NCI-H524 treated with DMSO at 0.1 percent for 48 hours (cell line): ENCODE measurements around the gene SAA2.
"Not testable (repeated sequence)": the region's sequence is repeated elsewhere in the genome, so short reads cannot be mapped to it uniquely, and the experiment has no call there.

Experiments
- DNase-seq: peaks from one replicate; lab custom pipeline; 2025; lab: John Stamatoyannopoulos, UW

Gene SAA2

GRCh38 chr11:18247191-18247581 lies 1.3 kb downstream of the SAA2 start:
- DNase-seq, result not testable (repeated sequence)

- DNase-seq, result not testable (repeated sequence)
These were observed 1.9 kb downstream of the SAA2 start for GRCh38 chr11:18246379-18247190.

GRCh38 chr11:18245396-18245795 lies 3.1 kb downstream of the SAA2 start:
- no peak for DNase-seq

DNA sequence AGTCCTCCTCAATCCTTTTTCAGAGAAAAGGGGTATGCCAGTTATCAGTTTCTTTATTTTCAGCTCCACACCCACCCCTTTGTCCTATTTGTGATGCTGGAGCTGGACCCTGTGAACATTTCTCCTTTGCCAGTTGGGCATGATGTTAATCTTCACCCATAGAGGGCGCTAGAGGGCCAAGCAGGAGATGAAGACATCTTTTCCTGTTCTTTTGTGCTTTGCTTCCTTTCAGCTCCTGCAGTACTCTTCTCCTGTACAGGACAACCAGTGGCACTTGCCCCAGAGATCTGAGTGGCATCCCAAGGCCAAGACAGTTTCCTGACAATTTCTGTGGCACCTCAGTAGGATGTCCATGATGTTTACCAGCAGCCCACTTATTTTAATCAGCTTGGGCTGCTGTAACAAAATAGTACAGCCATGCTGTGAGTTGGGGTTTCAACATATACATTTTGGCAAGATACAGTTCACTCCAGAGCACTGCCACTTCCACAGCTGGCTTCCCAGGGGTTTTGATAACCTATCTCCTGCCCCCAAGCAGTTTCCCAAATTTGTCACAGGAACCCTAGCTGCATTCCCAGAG lies 4.6 kb downstream of the SAA2 start:
- peak; percentile 26 for DNase-seq

GRCh38 chr11:18239655-18240054 lies 8.8 kb downstream of the SAA2 start:
- no peak for DNase-seq

DNA sequence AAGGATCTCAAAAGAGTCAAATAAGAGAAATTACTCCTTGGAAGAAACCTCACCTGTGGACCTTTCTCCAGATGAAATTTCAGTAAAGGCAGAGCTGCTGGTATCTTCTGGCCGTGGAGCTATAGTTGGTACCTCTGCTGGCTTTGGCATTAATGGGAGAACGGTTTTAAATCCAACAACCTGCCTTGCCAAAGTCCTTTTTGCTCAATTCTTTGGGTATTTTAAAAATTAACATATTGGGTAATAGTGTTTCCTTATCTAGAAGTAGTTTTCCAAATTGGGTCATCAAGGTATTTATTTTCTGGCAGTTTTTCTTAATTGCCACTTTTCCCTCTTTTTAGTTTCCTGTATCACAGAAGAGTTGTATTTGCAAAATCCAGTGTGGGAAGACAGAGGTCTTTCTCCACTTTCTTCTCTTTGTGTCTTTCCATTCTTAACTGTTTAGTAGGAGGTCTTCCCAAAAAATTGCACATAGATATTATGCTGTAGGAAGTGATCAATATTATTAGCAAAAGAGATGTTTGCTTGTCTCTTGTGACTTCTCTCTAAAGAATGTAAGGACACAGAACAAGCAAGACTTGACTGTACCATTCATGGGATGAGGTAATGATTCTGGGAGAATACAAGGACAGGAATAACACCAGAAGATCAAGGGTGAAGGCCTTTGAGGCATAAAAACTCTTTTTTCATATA lies 11.7 kb downstream of the SAA2 start, which contains the start of gene SAA4:
Gene SAA4, minus strand, starts transcription at position 139 of the 693 bp plus-strand sequence. CDS start 876 bp downstream, outside the sequence.
- no peak for DNase-seq

DNA sequence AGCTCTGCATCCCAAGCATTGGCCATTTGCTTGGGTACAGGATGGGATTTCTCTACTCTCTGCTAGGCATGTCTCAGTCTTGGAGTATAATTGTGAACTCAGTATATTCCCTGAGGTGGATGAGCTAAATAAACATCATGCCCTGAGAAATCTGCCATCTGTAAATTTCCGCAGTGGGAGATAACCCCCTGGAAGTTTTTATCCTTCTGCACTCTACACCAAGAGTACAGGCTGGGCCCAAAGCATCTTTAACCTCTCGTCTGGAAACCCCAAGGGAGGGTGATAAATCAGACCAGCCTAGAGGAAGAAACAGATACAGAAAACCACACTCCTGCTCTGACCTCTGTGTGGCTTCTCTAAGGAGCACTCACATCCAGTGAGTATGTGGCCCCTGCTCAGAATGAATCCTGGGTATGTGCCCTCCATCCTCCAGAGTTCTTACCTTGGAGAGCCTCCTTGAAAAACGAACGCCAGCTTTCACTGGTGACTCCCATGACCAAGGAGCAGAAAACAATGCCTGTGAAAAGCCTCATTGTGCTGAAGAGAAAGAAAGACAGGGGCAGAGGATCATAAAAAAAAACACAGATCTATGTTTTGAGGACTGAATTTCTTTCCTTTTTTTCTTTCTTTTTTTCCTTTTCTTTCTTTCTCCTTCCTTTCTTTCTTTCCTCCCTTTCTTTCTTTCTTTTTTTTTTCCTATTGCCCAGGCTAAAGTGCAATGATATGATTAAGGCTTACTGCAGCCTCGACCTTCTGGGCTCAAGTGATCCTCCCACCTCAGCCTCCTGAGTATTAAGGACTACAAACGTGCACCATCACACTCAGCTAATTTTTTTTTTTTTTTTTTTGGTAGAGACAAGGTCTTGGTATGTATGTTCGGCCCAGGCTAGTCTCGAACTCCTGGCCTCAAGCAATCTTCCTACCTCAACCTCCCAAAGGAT lies 12.8 kb downstream of the SAA2 start:
- DNase-seq, result no peak

DNA sequence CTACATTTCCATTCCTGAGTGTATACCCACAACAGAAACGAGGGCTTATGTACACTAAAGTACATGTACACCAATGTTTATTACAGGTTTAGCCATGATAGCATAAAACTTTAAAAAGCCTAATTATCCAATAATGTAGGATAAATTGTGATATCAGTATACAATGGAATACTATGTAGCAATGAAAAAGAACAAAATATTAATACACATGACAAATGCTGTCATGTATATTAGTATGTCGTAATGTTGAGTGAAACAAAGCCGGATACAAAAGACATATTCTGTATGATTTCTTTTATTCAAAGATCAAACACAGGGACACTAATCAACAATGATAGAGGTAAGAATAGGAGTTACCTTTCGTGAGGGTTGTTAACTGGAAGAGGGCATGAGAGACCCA lies 14.6 kb downstream of the SAA2 start:
- DNase-seq, result no peak

- DNase-seq, result no peak
These were observed 17.6 kb downstream of the SAA2 start for GRCh38 chr11:18230859-18231258.

DNA sequence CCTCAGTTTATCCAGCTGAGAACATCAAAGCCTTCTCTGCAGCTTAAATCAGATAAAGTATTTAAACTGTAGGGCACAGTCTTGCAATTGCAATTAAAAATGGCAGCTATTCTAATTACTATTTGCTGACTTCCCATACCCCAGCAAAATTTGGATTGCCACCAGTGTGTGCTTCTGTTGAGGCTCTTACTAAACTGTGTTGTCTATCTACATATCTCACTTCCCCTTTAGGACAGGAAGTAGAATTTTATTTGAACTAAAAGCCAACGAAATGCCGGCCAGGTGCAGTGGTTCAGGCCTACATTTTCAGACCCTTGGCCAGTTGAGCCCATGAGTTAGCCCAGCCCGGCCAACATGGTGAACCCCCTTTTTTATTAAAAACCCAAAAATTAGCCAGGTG lies 19.0 kb downstream of the SAA2 start:
- DNase-seq, result no peak

DNA sequence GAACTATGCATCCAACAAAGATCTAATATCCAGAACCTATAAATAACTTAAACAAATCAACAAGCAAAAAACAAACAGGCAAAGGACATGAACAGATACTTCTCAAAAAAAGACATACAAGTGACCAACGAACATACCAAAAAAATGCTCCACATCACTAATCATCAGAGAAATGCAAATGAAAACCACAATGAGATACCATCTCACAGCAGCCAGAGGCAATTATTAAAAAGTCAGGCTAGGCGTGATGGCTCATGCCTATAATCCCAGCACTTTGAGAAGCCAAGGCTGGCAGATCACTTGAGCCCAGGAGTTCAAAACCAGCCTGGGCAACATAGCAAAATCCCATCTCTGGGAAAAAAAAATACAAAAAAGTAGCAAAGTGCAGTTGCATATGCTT lies 22.6 kb downstream of the SAA2 start:
- no peak for DNase-seq

GRCh38 chr11:18223591-18224387 lies 24.7 kb downstream of the SAA2 start:
- no peak for DNase-seq

DNA sequence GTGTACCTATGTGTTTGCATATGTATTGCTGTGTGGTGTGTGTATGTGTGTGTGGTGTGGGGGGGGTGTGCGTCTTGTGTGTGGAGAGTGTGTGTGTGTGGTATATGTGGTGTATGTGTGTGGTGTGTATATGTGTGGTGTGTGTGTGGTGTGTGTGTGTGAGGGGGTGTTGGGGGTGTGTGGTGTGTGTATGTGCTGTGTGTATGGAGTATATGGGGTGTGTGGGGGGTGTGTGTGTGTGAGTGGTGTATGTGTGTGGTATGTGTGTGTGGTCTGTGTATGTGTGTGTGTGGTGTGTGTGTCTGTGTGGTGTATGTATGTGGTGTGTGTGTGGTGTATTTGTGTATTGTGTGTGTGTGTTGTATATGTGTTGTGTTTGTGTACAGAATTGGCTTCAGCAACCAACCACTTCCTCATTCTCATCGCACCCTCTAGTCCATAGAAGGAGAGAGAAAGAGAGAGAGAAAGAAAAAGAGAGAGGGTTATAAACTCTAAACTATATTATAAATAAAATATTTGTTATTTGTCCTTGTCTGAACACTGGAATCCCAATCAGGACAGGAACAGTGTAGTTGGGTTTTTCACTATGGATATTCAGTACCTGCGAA lies 25.6 kb downstream of the SAA2 start:
- DNase-seq, result no peak

DNA sequence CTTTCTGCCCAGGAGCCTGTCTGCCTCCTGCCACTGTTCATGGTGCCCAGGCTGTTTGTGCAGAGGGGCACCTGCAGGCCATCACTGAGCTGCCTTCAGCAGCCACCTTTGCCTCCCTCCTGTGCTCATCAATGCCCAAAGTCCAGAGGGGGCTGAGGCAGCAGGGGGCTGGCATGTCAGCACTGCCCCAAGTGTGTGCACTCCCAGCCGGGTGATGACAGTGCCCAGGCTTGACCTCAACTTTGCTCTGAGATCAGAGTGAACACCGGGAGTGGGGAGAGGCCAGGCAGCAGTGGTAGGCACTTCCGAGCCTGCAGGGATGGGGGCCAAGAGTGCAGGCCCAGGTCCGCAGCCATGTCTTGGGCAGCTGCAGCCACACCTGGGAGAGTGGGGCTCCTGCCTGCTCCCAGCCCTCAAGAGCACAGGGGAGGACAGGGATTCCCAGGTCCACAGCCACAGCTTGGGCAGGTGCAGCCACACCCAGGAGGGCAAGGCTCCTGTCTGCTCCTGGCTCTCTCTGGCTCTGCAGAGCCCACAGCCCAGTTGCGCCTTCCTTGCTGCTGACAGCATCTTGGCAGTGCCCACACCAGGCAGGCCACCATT lies 27.1 kb downstream of the SAA2 start:
- DNase-seq, result no peak

DNA sequence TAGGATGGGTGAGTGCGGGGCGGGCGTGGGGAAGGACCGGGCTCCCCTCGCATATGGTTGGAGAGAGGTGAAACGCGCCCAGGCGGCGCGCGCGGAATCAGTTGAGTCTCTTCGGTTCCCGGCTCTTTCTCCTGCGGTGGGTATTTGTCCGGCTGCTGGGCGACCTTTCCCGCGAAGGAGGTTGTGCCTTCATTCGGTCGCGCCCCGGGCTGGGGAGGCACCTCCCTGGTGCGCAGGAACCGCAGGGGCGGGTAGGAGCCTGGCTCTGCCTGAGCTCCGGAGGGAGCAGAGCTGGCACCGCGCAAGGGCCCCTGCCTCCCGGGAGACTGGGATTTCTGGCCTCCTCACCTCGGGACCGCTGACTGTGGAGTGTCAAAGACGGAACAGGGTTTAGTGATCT lies 39.4 kb downstream of the SAA2 start:
- DNase-seq, result no peak

DNA sequence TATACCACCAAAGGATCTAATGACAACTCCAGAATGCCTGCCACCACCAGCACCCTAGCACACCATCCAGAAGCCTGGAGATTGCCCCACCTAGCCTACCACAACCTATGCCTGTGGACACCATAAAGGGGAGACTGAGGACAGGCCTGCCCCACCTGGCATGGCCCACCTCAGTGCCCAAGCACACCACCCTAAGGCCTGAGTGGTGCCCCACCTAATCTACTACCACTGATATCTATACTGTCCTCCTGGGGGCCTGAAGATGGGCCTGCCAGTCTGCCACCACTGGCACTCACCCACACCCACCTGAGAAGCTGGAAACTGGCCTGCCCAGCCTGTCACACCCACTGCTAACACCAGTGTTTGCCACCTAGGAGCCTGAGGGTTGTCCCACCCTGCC lies 43.7 kb downstream of the SAA2 start:
- no peak for DNase-seq

- no peak for DNase-seq
These were observed 44.2 kb downstream of the SAA2 start for GRCh38 chr11:18204220-18204619.

GRCh38 chr11:18203723-18204122 lies 44.7 kb downstream of the SAA2 start:
- DNase-seq, result no peak

DNA sequence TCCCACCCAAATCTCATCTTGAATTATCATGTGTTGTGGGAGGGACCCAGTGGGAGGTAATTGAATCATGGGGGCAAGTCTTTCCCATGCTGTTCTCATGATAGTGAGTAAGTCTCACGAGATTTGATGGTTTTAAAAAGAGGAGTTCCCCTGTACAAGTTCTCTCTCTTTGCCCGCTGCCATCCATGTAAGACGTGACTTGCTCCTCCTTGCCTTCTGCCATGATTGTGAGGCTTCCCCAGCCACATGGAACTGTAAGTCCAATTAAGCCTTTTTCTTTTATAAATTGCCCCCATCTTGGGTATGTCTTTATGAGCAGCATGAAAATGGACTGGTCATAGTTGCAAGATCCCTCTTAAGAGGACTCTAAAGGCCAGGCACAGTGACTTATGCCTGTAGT lies 50.7 kb downstream of the SAA2 start:
- not testable (repeated sequence) for DNase-seq

GRCh38 chr11:18196532-18196931 lies 51.9 kb downstream of the SAA2 start:
- DNase-seq, result no peak
